Measurements from ENCODE around the gene NRG2.

GRCh38 chr5:139839232-139839815, 203.8 kb downstream of the NRG2 start:
- TF ChIP-seq POLR2AphosphoS5 (IDR thresholded peaks at IDR 0.05) (no peak), CTCF (IDR thresholded peaks at IDR 0.05) (no peak)
